Smooth muscle cell (in vitro differentiated cells): Measurements from ENCODE around the gene NRF1. TPM values are rescaled to one million over a fixed set of nuclear protein-coding genes. Genes with fewer than 3 reads are reported as not detected.
"Not testable (repeated sequence)": the region's sequence is repeated elsewhere in the genome, so short reads cannot be mapped to it uniquely, and the experiment has no call there.

Experiments
- DNase-seq: peaks from one replicate; lab custom pipeline; 2025; ENCODE audit not compliant: unreplicated experiment; lab: John Stamatoyannopoulos, UW
- H2AFZ ChIP-seq: fragments of 200-600 bp; sonication (generic); 2 replicates; pipeline ENCODE4 v1.6.0; 2016; ENCODE audit warnings: antibody characterized with exemption, low read depth, mild to moderate bottlenecking
- H3F3A ChIP-seq: fragments of 200-600 bp; sonication (generic); 2 replicates; pipeline ENCODE4 v1.6.0; 2017; ENCODE audit warnings: antibody characterized with exemption, low read depth
- H3K27ac ChIP-seq: fragments of 200-600 bp; sonication (generic); 2 replicates; pipeline ENCODE4 v1.5.1; 2016; ENCODE audit warnings: low read depth, mild to moderate bottlenecking
- H3K27me3 ChIP-seq: fragments of 200-600 bp; sonication (generic); 2 replicates; pipeline ENCODE4 v1.6.1; 2016; ENCODE audit warnings: low read depth, mild to moderate bottlenecking
- H3K36me3 ChIP-seq: fragments of 200-600 bp; sonication (generic); 2 replicates; pipeline ENCODE4 v1.5.1; 2016; ENCODE audit warnings: low read depth
- H3K4me1 ChIP-seq: fragments of 200-600 bp; sonication (generic); 2 replicates; pipeline ENCODE4 v1.5.1; 2016; ENCODE audit warnings: low read depth
- H3K4me2 ChIP-seq: fragments of 200-600 bp; sonication (generic); 2 replicates; pipeline ENCODE4 v1.6.0; 2016; ENCODE audit warnings: mild to moderate bottlenecking
- H3K4me3 ChIP-seq: fragments of 200-600 bp; sonication (generic); 2 replicates; pipeline ENCODE4 v1.5.1; 2016; ENCODE audit warnings: mild to moderate bottlenecking
- H3K79me2 ChIP-seq: fragments of 200-600 bp; sonication (generic); 2 replicates; pipeline ENCODE4 v1.6.0; 2016; ENCODE audit warnings: low read depth, mild to moderate bottlenecking
- H3K9ac ChIP-seq: fragments of 200-600 bp; sonication (generic); 2 replicates; pipeline ENCODE4 v1.6.0; 2016; ENCODE audit warnings: low read depth
- H3K9me3 ChIP-seq: fragments of 200-600 bp; sonication (generic); replicated peaks from 2 replicates; pipeline ENCODE4 v1.5.1; 2016; ENCODE audit warnings: low read depth
- H4K20me1 ChIP-seq: fragments of 200-600 bp; sonication (generic); 2 replicates; pipeline ENCODE4 v1.6.0; 2016; ENCODE audit warnings: low read depth
- WGBS: methylation state at CpG from one replicate; pipeline ENCODE4 v1.1.7; 2016; ENCODE audit warnings: low lambda C conversion rate; 5-methylcytosine and 5-hydroxymethylcytosine counted together
- polyA plus RNA-seq: library from polyadenylated mRNA; unstranded; fragments of >200 nt; fragmentation: Nextera tagmentation; extraction: Ambion mirVana; gene quantifications from 2 replicates; pipeline ENCODE4 v1.2.1, GENCODE V29; 2016
- total RNA-seq: library from RNA; depleted of rRNA; stranded (reverse); fragments of >200 nt; gene quantifications from 2 replicates; pipeline ENCODE4 v1.2.3, GENCODE V29; 2014
- TF ChIP-seq, protein P1 (sequence below): fragments of 200-600 bp; sonication (generic); IDR thresholded peaks from 2 replicates; pipeline ENCODE4 v1.5.1; 2017; ENCODE audit warnings: borderline replicate concordance, mild to moderate bottlenecking, antibody characterized with exemption; ENCODE audit not compliant: insufficient read depth, poor library complexity, severe bottlenecking

NRF1 gene
- total and polyA plus RNA-seq, 2 experiments from 2014 or later: 8.9 to 13.4 TPM

DNA sequence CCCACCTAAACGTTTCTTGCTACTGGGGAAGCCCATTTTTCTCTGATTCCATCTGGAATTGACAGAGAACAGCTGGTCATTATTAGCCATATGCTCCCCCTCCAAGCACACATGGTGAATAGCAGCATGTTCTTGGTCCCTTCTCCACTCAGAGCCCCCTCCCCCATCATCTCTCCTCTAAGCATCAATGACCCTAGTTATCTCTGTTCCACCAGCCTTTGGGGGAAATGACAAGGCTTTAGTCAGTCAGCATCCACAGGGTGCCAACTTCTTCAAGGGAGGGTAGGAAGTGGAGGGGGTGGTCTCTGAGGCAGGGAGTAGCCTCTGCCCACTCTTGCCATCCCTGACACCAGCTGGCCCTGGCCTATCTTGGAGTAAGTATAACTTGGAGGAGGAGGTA lies 178.1 kb downstream of the NRF1 start:
- H3K4me2 ChIP-seq: no peak overlapping the region
- H3K4me3 ChIP-seq: no peak overlapping the region
- WGBS: 82% methylated on average over 1 of the region's 1 CpG
- H3K4me1 ChIP-seq: peaks cover 11% of the 10 kb centered on the region
- no peaks in the 10 kb centered on the region for H4K20me1 ChIP-seq
- H3K9me3 ChIP-seq: no peaks in the 10 kb centered on the region
- H3K79me2 ChIP-seq: no peaks in the 10 kb centered on the region
- no peaks in the 10 kb centered on the region for H3K36me3 ChIP-seq
- DNase-seq: no peak
- no peaks in the 10 kb centered on the region for H3F3A ChIP-seq
- H3K27me3 ChIP-seq: peaks cover 54% of the 10 kb centered on the region
- H3K27ac ChIP-seq: no peak overlapping the region
- no peak overlapping the region for H3K9ac ChIP-seq
- H2AFZ ChIP-seq: no peak overlapping the region
- TF ChIP-seq, protein P1, sequence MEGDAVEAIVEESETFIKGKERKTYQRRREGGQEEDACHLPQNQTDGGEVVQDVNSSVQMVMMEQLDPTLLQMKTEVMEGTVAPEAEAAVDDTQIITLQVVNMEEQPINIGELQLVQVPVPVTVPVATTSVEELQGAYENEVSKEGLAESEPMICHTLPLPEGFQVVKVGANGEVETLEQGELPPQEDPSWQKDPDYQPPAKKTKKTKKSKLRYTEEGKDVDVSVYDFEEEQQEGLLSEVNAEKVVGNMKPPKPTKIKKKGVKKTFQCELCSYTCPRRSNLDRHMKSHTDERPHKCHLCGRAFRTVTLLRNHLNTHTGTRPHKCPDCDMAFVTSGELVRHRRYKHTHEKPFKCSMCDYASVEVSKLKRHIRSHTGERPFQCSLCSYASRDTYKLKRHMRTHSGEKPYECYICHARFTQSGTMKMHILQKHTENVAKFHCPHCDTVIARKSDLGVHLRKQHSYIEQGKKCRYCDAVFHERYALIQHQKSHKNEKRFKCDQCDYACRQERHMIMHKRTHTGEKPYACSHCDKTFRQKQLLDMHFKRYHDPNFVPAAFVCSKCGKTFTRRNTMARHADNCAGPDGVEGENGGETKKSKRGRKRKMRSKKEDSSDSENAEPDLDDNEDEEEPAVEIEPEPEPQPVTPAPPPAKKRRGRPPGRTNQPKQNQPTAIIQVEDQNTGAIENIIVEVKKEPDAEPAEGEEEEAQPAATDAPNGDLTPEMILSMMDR: no peak

DNA sequence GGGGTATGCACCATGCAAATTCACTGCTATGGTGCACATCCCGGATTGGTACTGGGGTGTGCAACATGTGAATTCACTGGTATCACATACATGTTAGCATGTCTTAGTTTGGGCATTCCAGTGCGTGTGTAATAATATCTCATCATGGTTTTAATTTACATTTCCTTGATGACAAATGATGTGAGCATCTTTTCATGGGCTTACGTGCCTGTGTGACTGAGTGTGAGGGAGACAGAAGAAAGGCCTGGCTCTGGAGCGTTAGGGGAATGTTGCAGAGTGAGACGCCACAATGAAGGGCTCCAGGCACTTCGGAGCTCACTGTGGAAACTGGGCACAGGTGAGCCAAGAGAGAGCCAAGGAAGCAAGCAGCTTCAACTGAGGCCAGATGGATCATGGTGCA lies 178.6 kb downstream of the NRF1 start:
- Histone ChIP-seq H3K36me3 (no peaks in the 10 kb centered on the region), H2AFZ (no peak overlapping the region), H3K4me2 (no peak overlapping the region), H3K27ac (no peak overlapping the region), H3K9me3 (no peaks in the 10 kb centered on the region), H3K9ac (no peak overlapping the region), H4K20me1 (no peaks in the 10 kb centered on the region), H3K27me3 (peaks cover 49% of the 10 kb centered on the region), H3K4me3 (no peak overlapping the region), H3K4me1 (peaks cover 8% of the 10 kb centered on the region), H3K79me2 (no peaks in the 10 kb centered on the region), H3F3A (no peaks in the 10 kb centered on the region)
- no peak for DNase-seq
- TF ChIP-seq, protein P1: no peak
- 71% methylated on average over 6 of the region's 6 CpGs for whole genome bisulfite sequencing

DNA sequence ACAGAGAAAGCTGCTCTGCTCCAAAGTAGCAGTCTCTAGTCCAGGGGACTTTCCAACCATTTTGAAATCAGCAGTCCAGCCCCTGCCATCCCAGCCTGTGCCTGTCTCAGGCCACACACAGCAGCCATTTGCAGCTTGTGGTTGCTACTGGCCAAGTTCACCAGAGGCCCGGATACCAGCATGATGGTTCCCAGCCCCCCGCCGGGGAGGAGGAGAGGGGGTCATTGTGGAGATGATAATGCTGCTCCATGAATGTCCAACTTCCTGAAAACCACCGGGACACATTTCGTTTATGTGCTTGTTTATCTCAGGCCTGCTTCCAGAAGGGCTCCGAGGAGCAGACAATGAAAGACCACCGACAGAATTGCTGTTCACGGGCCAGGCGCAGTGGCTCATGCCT lies 181.2 kb downstream of the NRF1 start:
- Histone ChIP-seq H3K4me3 (no peak overlapping the region), H3K9me3 (no peaks in the 10 kb centered on the region), H3K4me2 (no peak overlapping the region), H3K27ac (no peak overlapping the region), H3K27me3 (peaks cover 23% of the 10 kb centered on the region), H3K4me1 (no peaks in the 10 kb centered on the region), H3F3A (no peaks in the 10 kb centered on the region), H3K36me3 (no peaks in the 10 kb centered on the region), H2AFZ (no peak overlapping the region), H3K9ac (no peak overlapping the region), H3K79me2 (no peaks in the 10 kb centered on the region), H4K20me1 (no peaks in the 10 kb centered on the region)
- TF ChIP-seq, protein P1: no peak
- WGBS: 81% methylated on average over 9 of the region's 9 CpGs
- no peak for DNase-seq

DNA sequence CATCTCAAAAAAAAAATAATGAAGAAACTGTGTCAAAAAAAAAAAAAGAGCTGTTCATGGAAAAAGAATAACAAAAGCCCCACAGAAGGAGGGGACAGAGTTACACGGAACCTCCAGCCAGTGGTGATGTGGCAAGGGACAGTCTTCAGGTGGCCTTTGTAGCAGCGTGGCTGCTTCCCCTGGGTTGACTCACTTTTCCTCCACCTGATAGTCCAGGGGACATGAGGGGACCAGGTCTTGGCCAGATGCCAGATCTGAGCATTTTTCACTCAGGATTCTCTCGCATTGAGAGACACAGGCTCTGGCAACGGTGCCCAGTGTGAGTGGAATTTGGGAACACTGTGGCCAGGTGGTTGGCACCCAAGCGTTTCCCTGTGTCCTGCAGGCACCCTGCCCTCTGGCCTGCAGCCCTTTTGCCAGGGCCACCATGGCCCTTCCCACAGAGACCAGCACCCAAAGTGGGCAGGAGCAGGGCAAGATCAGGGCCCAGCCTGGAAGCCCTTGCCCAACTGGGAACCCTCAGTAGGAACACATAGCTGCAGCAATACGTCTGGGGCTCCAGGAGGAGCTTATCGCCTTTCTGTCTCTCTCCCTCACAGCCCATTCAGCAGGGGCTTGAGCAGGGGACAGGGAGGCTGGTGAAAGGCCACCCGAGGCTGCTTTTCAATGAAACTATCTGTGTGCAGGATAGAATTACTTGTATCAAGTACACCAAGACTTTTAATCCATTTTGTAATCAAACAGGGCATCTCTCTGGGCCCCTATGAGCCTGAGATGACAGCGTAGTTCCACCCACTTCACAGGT lies 182.2 kb downstream of the NRF1 start:
- Histone ChIP-seq H3K79me2 (no peaks in the 10 kb centered on the region), H3K4me2 (no peak overlapping the region), H3K4me1 (no peaks in the 10 kb centered on the region), H3K27ac (no peak overlapping the region), H2AFZ (no peak overlapping the region), H4K20me1 (no peaks in the 10 kb centered on the region), H3K9ac (no peak overlapping the region), H3K27me3 (peaks cover 13% of the 10 kb centered on the region), H3F3A (no peaks in the 10 kb centered on the region), H3K36me3 (no peaks in the 10 kb centered on the region), H3K9me3 (no peaks in the 10 kb centered on the region), H3K4me3 (no peak overlapping the region)
- TF ChIP-seq, protein P1: no peak
- 85% methylated on average over 9 of the region's 9 CpGs for WGBS
- DNase-seq: no peak

DNA sequence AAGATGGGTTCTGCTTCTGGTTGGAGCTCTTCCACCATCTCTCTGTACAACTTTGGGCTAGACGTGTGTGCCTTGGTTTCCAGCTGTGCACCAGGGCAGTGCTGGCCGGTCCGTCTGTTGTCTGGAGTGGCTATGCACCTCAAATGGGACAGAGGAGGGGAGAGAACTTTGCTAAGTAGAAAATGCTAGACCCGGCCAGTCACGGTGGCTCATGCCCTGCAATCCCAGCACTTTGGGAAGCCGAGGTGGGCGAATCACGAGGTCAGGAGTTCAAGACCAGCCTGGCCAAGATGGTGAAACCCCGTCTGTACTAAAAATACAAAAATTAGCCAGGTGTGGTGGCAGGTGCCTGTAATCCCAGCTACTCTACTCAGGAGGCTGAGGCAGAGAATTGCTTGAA lies 182.9 kb downstream of the NRF1 start:
- H3K27ac ChIP-seq, H3K36me3 ChIP-seq, H3K4me1 ChIP-seq, H3K27me3 ChIP-seq, H4K20me1 ChIP-seq, H3K4me3 ChIP-seq, H3K79me2 ChIP-seq, H3K9me3 ChIP-seq, DNase-seq, H2AFZ ChIP-seq, H3K4me2 ChIP-seq, H3F3A ChIP-seq, H3K9ac ChIP-seq: not testable (repeated sequence)
- 90% methylated on average over 9 of the region's 9 CpGs for WGBS
